K562 (cell line): ENCODE results near the gene TCEAL9. TPM values are rescaled to one million over a fixed set of nuclear protein-coding genes. Genes with fewer than 3 reads are reported as not detected.

Experiments
- ATF1 ChIP-seq, 2 experiments: fragments of 450-650 bp in 1 of 2; IDR thresholded peaks; 2 replicates each; pipeline ENCODE4 v1.6.1; 2016; ENCODE audit warnings: missing compliant biosample characterization in 1 of 2, missing genetic modification characterization in 1 of 2
- CHD7 ChIP-seq: fragments of 200-600 bp; sonication (generic); IDR thresholded peaks from one replicate; pipeline ENCODE4 v1.6.1; 2012; ENCODE audit warnings: mild to moderate bottlenecking, low read depth, low read length, inconsistent platforms
- SMC3 ChIP-seq: conservative IDR thresholded peaks from 2 replicates; pipeline ENCODE4 v1.6.1; 2011; ENCODE audit warnings: low read depth, low read length, improper control_type of control experiment; ENCODE audit not compliant: insufficient read depth
- YBX1 ChIP-seq: fragments of 450-650 bp; IDR thresholded peaks from 2 replicates; pipeline ENCODE4 v1.7.1; 2016; ENCODE audit warnings: mild to moderate bottlenecking
- polyA plus RNA-seq, 8 experiments: library from polyadenylated mRNA; depleted of rRNA in 4 of 8; stranded (reverse) in 5 of 8; unstranded in 3 of 8; fragments of >200 nt; fragmentation: Nextera tagmentation in 2 of 8; fragmentation: Illumina TruSeq in 1 of 8; extraction: Ambion mirVana in 2 of 8; extraction: Trizol in 1 of 8; gene quantifications; 2 replicates each; pipeline versions ENCODE4 v1.2.1 to v1.2.3, GENCODE V29; 2011 to 2014; ENCODE audit warnings: inconsistent platforms in 1 of 8, missing spikeins in 1 of 8
- total RNA-seq, 7 experiments: library from RNA; depleted of rRNA in 6 of 7; stranded (reverse); fragments of >200 nt in 6 of 7; fragmentation: Illumina TruSeq in 2 of 7; extraction: Trizol in 2 of 7; gene quantifications; 2 replicates each; pipeline versions ENCODE4 v1.2.1 to v1.2.3, GENCODE V29; 2011 to 2021; ENCODE audit warnings: low replicate concordance in 1 of 7
- TF ChIP-seq, protein P1 (sequence below): fragments of 450-650 bp; IDR thresholded peaks from 2 replicates; pipeline ENCODE4 v1.6.1; 2014; ENCODE audit warnings: low read depth, mild to moderate bottlenecking, moderate library complexity, borderline replicate concordance

The TCEAL9 gene
- total and polyA plus RNA-seq, 9 of the 15 experiments (the other 6 are each of a cell fraction or from before 2014, with no cell fraction given), result 16.2 to 106 (median 69.6) TPM

- TF ChIP-seq CHD7 (no peak), SMC3 (no peak), YBX1 (no peak), ATF1 (CRISPR knock-in tag; IDR thresholded peaks at IDR 0.05) (no peak), ATF1 (tag; IDR thresholded peaks at IDR 0.05) (no peak)
- TF ChIP-seq, protein P1, sequence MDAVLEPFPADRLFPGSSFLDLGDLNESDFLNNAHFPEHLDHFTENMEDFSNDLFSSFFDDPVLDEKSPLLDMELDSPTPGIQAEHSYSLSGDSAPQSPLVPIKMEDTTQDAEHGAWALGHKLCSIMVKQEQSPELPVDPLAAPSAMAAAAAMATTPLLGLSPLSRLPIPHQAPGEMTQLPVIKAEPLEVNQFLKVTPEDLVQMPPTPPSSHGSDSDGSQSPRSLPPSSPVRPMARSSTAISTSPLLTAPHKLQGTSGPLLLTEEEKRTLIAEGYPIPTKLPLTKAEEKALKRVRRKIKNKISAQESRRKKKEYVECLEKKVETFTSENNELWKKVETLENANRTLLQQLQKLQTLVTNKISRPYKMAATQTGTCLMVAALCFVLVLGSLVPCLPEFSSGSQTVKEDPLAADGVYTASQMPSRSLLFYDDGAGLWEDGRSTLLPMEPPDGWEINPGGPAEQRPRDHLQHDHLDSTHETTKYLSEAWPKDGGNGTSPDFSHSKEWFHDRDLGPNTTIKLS, result no peak
- TF ChIP-seq, all 486 proteins: peak for 0
Measured at GRCh38 chrX:103399744-103400143, 43.4 kb downstream of the TCEAL9 start (continued).
